Smooth muscle cell (in vitro differentiated cells): ENCODE measurements around the gene ST7. TPM values are rescaled to one million over a fixed set of nuclear protein-coding genes. Genes with fewer than 3 reads are reported as not detected.

Experiments
- DNase-seq: peaks from one replicate; lab custom pipeline; 2025; ENCODE audit not compliant: unreplicated experiment; lab: John Stamatoyannopoulos, UW
- H2AFZ ChIP-seq: fragments of 200-600 bp; sonication (generic); 2 replicates; pipeline ENCODE4 v1.6.0; 2016; ENCODE audit warnings: antibody characterized with exemption, low read depth, mild to moderate bottlenecking
- H3F3A ChIP-seq: fragments of 200-600 bp; sonication (generic); 2 replicates; pipeline ENCODE4 v1.6.0; 2017; ENCODE audit warnings: antibody characterized with exemption, low read depth
- H3K27ac ChIP-seq: fragments of 200-600 bp; sonication (generic); 2 replicates; pipeline ENCODE4 v1.5.1; 2016; ENCODE audit warnings: low read depth, mild to moderate bottlenecking
- H3K27me3 ChIP-seq: fragments of 200-600 bp; sonication (generic); 2 replicates; pipeline ENCODE4 v1.6.1; 2016; ENCODE audit warnings: low read depth, mild to moderate bottlenecking
- H3K36me3 ChIP-seq: fragments of 200-600 bp; sonication (generic); 2 replicates; pipeline ENCODE4 v1.5.1; 2016; ENCODE audit warnings: low read depth
- H3K4me1 ChIP-seq: fragments of 200-600 bp; sonication (generic); 2 replicates; pipeline ENCODE4 v1.5.1; 2016; ENCODE audit warnings: low read depth
- H3K4me2 ChIP-seq: fragments of 200-600 bp; sonication (generic); 2 replicates; pipeline ENCODE4 v1.6.0; 2016; ENCODE audit warnings: mild to moderate bottlenecking
- H3K4me3 ChIP-seq: fragments of 200-600 bp; sonication (generic); 2 replicates; pipeline ENCODE4 v1.5.1; 2016; ENCODE audit warnings: mild to moderate bottlenecking
- H3K79me2 ChIP-seq: fragments of 200-600 bp; sonication (generic); 2 replicates; pipeline ENCODE4 v1.6.0; 2016; ENCODE audit warnings: low read depth, mild to moderate bottlenecking
- H3K9ac ChIP-seq: fragments of 200-600 bp; sonication (generic); 2 replicates; pipeline ENCODE4 v1.6.0; 2016; ENCODE audit warnings: low read depth
- H3K9me3 ChIP-seq: fragments of 200-600 bp; sonication (generic); replicated peaks from 2 replicates; pipeline ENCODE4 v1.5.1; 2016; ENCODE audit warnings: low read depth
- H4K20me1 ChIP-seq: fragments of 200-600 bp; sonication (generic); 2 replicates; pipeline ENCODE4 v1.6.0; 2016; ENCODE audit warnings: low read depth
- WGBS: methylation state at CpG from one replicate; pipeline ENCODE4 v1.1.7; 2016; ENCODE audit warnings: low lambda C conversion rate; 5-methylcytosine and 5-hydroxymethylcytosine counted together
- polyA plus RNA-seq: library from polyadenylated mRNA; unstranded; fragments of >200 nt; fragmentation: Nextera tagmentation; extraction: Ambion mirVana; gene quantifications from 2 replicates; pipeline ENCODE4 v1.2.1, GENCODE V29; 2016
- total RNA-seq: library from RNA; depleted of rRNA; stranded (reverse); fragments of >200 nt; gene quantifications from 2 replicates; pipeline ENCODE4 v1.2.3, GENCODE V29; 2014
- TF ChIP-seq, protein P1 (sequence below): fragments of 200-600 bp; sonication (generic); IDR thresholded peaks from 2 replicates; pipeline ENCODE4 v1.5.1; 2017; ENCODE audit warnings: borderline replicate concordance, mild to moderate bottlenecking, antibody characterized with exemption; ENCODE audit not compliant: insufficient read depth, poor library complexity, severe bottlenecking

The ST7 gene
- total and polyA plus RNA-seq, 2 experiments from 2014 or later = 23.2 to 26.1 TPM

DNA sequence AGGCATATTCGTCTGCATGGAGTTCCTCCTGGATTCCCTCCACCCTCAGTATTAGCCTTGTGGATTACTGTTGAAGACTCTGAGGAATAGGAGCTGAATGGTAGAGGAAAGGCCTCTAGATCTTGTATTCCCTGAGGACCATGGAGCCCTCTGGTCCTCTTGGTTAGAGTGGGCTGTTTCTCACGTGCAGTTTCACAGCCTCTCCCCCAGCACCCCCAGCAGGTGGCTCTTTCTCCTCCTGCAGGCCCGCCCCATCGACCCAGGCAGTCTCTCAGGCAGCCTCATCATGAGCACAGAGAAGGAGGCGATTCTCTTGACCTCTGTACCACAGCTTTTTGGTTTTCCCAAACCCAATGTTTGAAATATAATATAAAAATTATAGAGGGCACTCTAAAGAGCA, 267.5 kb downstream of the ST7 start:
- H2AFZ ChIP-seq = no peak overlapping the region
- DNase-seq = no peak
- 71% methylated on average over 5 of the region's 5 CpGs for WGBS
- peaks cover 16% of the 10 kb centered on the region for H3K4me1 ChIP-seq
- H4K20me1 ChIP-seq = no peaks in the 10 kb centered on the region
- H3K4me3 ChIP-seq = no peak overlapping the region
- H3K36me3 ChIP-seq = no peaks in the 10 kb centered on the region
- TF ChIP-seq, protein P1, sequence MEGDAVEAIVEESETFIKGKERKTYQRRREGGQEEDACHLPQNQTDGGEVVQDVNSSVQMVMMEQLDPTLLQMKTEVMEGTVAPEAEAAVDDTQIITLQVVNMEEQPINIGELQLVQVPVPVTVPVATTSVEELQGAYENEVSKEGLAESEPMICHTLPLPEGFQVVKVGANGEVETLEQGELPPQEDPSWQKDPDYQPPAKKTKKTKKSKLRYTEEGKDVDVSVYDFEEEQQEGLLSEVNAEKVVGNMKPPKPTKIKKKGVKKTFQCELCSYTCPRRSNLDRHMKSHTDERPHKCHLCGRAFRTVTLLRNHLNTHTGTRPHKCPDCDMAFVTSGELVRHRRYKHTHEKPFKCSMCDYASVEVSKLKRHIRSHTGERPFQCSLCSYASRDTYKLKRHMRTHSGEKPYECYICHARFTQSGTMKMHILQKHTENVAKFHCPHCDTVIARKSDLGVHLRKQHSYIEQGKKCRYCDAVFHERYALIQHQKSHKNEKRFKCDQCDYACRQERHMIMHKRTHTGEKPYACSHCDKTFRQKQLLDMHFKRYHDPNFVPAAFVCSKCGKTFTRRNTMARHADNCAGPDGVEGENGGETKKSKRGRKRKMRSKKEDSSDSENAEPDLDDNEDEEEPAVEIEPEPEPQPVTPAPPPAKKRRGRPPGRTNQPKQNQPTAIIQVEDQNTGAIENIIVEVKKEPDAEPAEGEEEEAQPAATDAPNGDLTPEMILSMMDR = no peak
- no peaks in the 10 kb centered on the region for H3K27me3 ChIP-seq
- H3K4me2 ChIP-seq = no peak overlapping the region
- no peaks in the 10 kb centered on the region for H3K79me2 ChIP-seq
- no peaks in the 10 kb centered on the region for H3K9me3 ChIP-seq
- no peak overlapping the region for H3K9ac ChIP-seq
- no peak overlapping the region for H3K27ac ChIP-seq
- peaks cover 13% of the 10 kb centered on the region for H3F3A ChIP-seq

DNA sequence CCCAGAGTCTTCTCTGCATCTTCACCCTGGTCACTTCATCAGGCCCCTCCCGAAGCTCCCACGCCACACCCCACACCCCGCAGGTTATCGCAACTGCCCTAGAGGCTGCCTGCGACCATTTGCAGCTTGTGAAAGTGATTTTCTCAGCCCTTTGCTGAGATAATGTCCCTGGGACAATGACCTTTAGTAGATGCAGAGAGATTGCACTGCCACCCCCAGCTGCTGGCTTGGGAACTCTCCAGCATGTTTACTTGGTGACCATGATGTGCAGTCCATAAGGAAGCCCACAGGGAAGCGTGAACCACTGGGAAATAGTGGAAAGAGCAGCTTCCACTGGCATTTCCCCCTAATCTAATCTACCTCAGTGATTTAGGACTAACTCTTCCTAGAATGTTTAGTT, 272.2 kb downstream of the ST7 start:
- no peak overlapping the region for H3K4me3 ChIP-seq
- H3K4me2 ChIP-seq = no peak overlapping the region

DNA sequence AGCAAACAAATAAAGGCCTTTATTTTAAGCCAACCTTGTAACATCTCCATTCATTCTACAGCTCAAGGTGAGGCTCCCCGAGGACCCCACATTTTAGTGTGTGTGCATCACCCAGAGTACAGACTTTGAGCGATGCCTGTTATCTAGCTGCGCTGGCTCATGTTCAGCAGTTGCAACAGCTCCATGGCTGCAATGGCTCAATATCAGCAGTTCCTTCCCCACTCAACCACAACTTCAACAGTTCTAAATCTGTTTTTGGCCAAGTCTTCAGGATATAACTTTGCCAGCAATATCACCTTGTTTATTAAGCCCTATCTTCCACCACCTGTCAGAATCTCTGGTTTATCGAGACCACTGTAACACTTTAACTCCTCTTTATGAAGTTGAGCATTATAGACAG, 273.8 kb downstream of the ST7 start:
- Histone ChIP-seq H3K9me3 (no peaks in the 10 kb centered on the region), H3K9ac (no peak overlapping the region), H4K20me1 (no peaks in the 10 kb centered on the region), H3K4me2 (no peak overlapping the region), H3K27ac (no peak overlapping the region), H3F3A (peaks cover 8% of the 10 kb centered on the region), H2AFZ (no peak overlapping the region), H3K27me3 (no peaks in the 10 kb centered on the region), H3K79me2 (no peaks in the 10 kb centered on the region), H3K4me1 (no peaks in the 10 kb centered on the region), H3K4me3 (no peak overlapping the region), H3K36me3 (no peaks in the 10 kb centered on the region)
- DNase-seq = no peak
- TF ChIP-seq, protein P1 = no peak
- WGBS = 80% methylated on average over 4 of the region's 4 CpGs

More for the DNA sequence above, 272.2 kb downstream of the ST7 start:
- H3K79me2 ChIP-seq = no peaks in the 10 kb centered on the region
- no peak overlapping the region for H3K9ac ChIP-seq
- no peak overlapping the region for H2AFZ ChIP-seq
- no peaks in the 10 kb centered on the region for H3K4me1 ChIP-seq
- no peak overlapping the region for H3K27ac ChIP-seq
- WGBS = 90% methylated on average over 6 of the region's 6 CpGs
- DNase-seq = no peak
- no peaks in the 10 kb centered on the region for H3K9me3 ChIP-seq
- peaks cover 5% of the 10 kb centered on the region for H3F3A ChIP-seq
- H3K36me3 ChIP-seq = no peaks in the 10 kb centered on the region
- no peaks in the 10 kb centered on the region for H3K27me3 ChIP-seq
- TF ChIP-seq, protein P1 = no peak
- H4K20me1 ChIP-seq = no peaks in the 10 kb centered on the region

DNA sequence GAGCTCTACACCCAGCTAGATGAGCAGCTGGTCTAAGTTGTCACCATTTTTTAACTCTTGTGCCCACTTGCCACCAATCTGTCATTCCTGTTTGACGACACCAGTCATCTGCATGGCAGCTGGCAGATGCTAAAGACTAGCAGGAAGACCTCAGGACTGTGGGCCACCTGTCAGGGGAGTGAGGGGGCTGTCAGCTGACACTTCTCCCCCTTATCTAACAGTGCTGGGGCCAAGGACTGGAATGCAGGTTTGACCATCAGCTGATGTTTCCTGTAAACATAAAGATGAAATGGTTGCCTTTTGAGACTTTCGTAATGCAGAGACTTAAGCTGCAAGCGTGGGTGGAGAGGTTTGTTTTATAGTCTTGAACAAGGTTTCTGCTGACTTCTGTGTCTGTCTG, 276.0 kb downstream of the ST7 start:
- no peak overlapping the region for H3K9ac ChIP-seq
- no peak for DNase-seq
- 24% methylated on average over 3 of the region's 3 CpGs for WGBS
- TF ChIP-seq, protein P1 = no peak
- H4K20me1 ChIP-seq = no peaks in the 10 kb centered on the region
- peak overlapping the region; percentile 88 for H3K27ac ChIP-seq
- no peaks in the 10 kb centered on the region for H3K27me3 ChIP-seq
- no peaks in the 10 kb centered on the region for H3K9me3 ChIP-seq
- H3K4me1 ChIP-seq = no peaks in the 10 kb centered on the region
- H3K36me3 ChIP-seq = no peaks in the 10 kb centered on the region
- H2AFZ ChIP-seq = no peak overlapping the region
- no peaks in the 10 kb centered on the region for H3K79me2 ChIP-seq
- H3K4me2 ChIP-seq = peak overlapping the region; percentile 40
- H3F3A ChIP-seq = peaks cover 8% of the 10 kb centered on the region
- H3K4me3 ChIP-seq = no peak overlapping the region
